Breast epithelium (tissue), 4 donors: Measurements from ENCODE around the gene CDC42. TPM values are rescaled to one million over a fixed set of nuclear protein-coding genes. Genes with fewer than 3 reads are reported as not detected.

Source experiments
- DNase-seq, 2 donors: peaks; one replicate each; pipeline ENCODE4 v3.0.0-alpha.2; 2019; ENCODE audit warnings: low spot score in 2 of 2
- H3K27ac ChIP-seq, 2 donors: fragments of 200-600 bp; sonication (generic) in 1 of 2; one replicate each; pipeline ENCODE4 v1.5.1; 2016 to 2019; ENCODE audit warnings: mild to moderate bottlenecking in 1 of 2
- H3K27me3 ChIP-seq, 2 donors: fragments of 200-600 bp; sonication (generic) in 1 of 2; one replicate each; pipeline versions ENCODE4 v1.5.1 to v1.6.0; 2017 to 2019; ENCODE audit warnings: control low read depth in 1 of 2, mild to moderate bottlenecking in 1 of 2
- H3K36me3 ChIP-seq: fragments of 200-600 bp; one replicate; pipeline ENCODE4 v1.5.1; 2019
- H3K4me1 ChIP-seq, 2 donors: fragments of 200-600 bp; sonication (generic); one replicate each; pipeline ENCODE4 v1.5.1; 2016 to 2019; ENCODE audit warnings: control low read depth in 1 of 2
- H3K4me3 ChIP-seq, 3 donors: fragments of 200-600 bp; sonication (generic); 1 replicate in 2 of 3; 2 replicates in 1 of 3; pipeline ENCODE4 v1.5.1; 2016 to 2019; ENCODE audit warnings: mild to moderate bottlenecking in 3 of 3, moderate library complexity in 2 of 3
- H3K9me3 ChIP-seq, 2 donors: fragments of 200-600 bp; sonication (generic) in 1 of 2; one replicate each; pipeline ENCODE4 v1.5.1; 2016 to 2019; ENCODE audit warnings: control low read depth in 1 of 2
- POLR2A ChIP-seq: fragments of 450-650 bp; IDR thresholded peaks from one replicate; pipeline ENCODE4 v1.6.1; 2016; ENCODE audit warnings: antibody characterized with exemption, mild to moderate bottlenecking, moderate library complexity
- POLR2AphosphoS5 ChIP-seq, 3 donors: sonication (generic); formaldehyde crosslinking; IDR thresholded peaks; one replicate each; pipeline ENCODE4 v1.6.1; 2017; ENCODE audit warnings: antibody characterized with exemption in 3 of 3
- intact Hi-C: fragments of 100-400 bp; cut with DNase I; formaldehyde crosslinking; loops from one replicate; pipeline ENCODE4 v1.15.1; 2023; ENCODE audit warnings: low total_unique reads
- total RNA-seq, 3 donors: library from RNA; depleted of rRNA; stranded (reverse); fragments of >200 nt; gene quantifications; one replicate each; pipeline ENCODE4 v1.1.0, GENCODE V29; 2016
- TF ChIP-seq, protein P1 (sequence below), 3 donors: fragments of 450-650 bp; IDR thresholded peaks; one replicate each; pipeline ENCODE4 v1.5.1; 2016 to 2017; ENCODE audit warnings: antibody characterized with exemption in 3 of 3, mild to moderate bottlenecking in 3 of 3, moderate library complexity in 3 of 3

The CDC42 gene
- total RNA-seq, 3 donors from 2014 or later, result 192 to 255 (median 213) TPM

DNA sequence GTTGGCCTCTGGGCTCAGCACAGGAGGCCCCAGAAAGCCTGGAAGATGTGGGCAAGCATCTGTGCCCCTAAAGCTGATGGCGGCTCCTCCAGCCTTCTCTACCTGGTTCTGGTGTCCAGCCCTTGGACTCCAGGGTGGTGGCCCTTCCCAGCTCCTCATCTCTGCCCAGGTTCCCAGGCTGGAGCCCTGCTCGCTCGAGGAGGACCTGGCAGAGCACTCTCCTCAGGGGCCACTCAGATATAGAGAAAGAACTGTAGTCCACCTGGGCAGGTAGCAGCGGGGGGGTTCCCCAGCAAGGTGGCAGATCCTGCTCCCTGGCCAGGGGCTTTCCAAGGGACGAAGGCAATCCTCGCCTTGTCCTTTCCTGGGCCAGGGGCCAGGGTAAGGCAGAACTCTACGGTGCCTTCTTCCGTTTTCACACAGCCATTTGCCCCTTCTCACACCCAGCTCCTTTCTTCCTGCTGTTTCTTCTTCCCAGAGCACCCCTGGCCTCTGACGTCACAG is 71.4 kb downstream of the CDC42 start:
- intact Hi-C loops, result no loop called here
- no peaks in the 10 kb centered on the region for H3K27me3 ChIP-seq

GRCh38 chr1:22124592-22125229 is 72.2 kb downstream of the CDC42 start:
- no peak overlapping the region for H3K27ac ChIP-seq
- intact Hi-C loops, result no loop called here
- DNase-seq, result no peak
- H3K4me3 ChIP-seq, result no peak overlapping the region
- no peaks in the 10 kb centered on the region for H3K9me3 ChIP-seq
- no peaks in the 10 kb centered on the region for H3K27me3 ChIP-seq
- TF ChIP-seq POLR2A, result no peak
- TF ChIP-seq, protein P1, sequence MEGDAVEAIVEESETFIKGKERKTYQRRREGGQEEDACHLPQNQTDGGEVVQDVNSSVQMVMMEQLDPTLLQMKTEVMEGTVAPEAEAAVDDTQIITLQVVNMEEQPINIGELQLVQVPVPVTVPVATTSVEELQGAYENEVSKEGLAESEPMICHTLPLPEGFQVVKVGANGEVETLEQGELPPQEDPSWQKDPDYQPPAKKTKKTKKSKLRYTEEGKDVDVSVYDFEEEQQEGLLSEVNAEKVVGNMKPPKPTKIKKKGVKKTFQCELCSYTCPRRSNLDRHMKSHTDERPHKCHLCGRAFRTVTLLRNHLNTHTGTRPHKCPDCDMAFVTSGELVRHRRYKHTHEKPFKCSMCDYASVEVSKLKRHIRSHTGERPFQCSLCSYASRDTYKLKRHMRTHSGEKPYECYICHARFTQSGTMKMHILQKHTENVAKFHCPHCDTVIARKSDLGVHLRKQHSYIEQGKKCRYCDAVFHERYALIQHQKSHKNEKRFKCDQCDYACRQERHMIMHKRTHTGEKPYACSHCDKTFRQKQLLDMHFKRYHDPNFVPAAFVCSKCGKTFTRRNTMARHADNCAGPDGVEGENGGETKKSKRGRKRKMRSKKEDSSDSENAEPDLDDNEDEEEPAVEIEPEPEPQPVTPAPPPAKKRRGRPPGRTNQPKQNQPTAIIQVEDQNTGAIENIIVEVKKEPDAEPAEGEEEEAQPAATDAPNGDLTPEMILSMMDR (IDR thresholded peaks at IDR 0.05), result no peak
- no peak for TF ChIP-seq POLR2AphosphoS5 (IDR thresholded peaks at IDR 0.05)
- no peaks in the 10 kb centered on the region for H3K36me3 ChIP-seq
- peaks cover 0 to 3% of the 10 kb centered on the region in 2 donors for H3K4me1 ChIP-seq

More for the DNA sequence above, 71.4 kb downstream of the CDC42 start:
- TF ChIP-seq, protein P1 (IDR thresholded peaks at IDR 0.05), result no peak
- TF ChIP-seq POLR2A, result no peak
- no peak for DNase-seq
- no peaks in the 10 kb centered on the region for H3K36me3 ChIP-seq
- H3K27ac ChIP-seq, result no peak overlapping the region
- H3K4me3 ChIP-seq, result no peak overlapping the region
- peaks cover 0 to 3% of the 10 kb centered on the region in 2 donors for H3K4me1 ChIP-seq
- H3K9me3 ChIP-seq, result no peaks in the 10 kb centered on the region

DNA sequence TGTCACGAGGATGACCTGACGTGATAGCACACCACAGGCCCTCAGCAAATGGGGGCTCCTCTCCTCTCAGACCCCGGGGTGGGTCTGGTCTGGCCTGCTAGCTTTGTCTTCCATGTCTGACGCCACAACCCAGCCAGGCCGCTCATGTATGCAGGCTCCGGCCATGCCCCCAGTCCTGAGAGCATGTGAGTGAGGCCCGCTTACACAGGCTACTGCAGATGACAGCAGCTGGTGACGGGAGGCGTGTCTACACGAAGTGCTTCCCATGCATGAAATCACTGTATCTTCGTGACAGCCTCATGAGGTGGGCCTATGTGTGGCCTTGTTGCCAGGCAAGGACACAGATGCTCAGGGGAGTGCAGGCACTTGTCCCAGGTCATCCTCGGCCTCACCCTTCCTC is 74.0 kb downstream of the CDC42 start:
- intact Hi-C loops, result no loop called here
- H3K9me3 ChIP-seq, result no peaks in the 10 kb centered on the region
- H3K36me3 ChIP-seq, result no peaks in the 10 kb centered on the region
- no peak overlapping the region for H3K4me3 ChIP-seq
- no peak overlapping the region for H3K27ac ChIP-seq
- TF ChIP-seq POLR2AphosphoS5 (IDR thresholded peaks at IDR 0.05) (no peak), POLR2A (no peak)
- TF ChIP-seq, protein P1 (IDR thresholded peaks at IDR 0.05), result no peak
- peaks cover 0 to 3% of the 10 kb centered on the region in 2 donors for H3K4me1 ChIP-seq
- H3K27me3 ChIP-seq, result no peaks in the 10 kb centered on the region
- no peak for DNase-seq

- Histone ChIP-seq H3K27me3 (no peaks in the 10 kb centered on the region), H3K4me3 (no peak overlapping the region), H3K9me3 (no peaks in the 10 kb centered on the region), H3K4me1 (peaks cover 3 to 4% of the 10 kb centered on the region in 2 donors), H3K36me3 (no peaks in the 10 kb centered on the region), H3K27ac (no peak overlapping the region)
- TF ChIP-seq, protein P1 (IDR thresholded peaks at IDR 0.05), result no peak
- TF ChIP-seq POLR2AphosphoS5 (IDR thresholded peaks at IDR 0.05), result no peak
- intact Hi-C loops, result no loop called here
- no peak for DNase-seq
Measured at GRCh38 chr1:22127248-22127647, 74.7 kb downstream of the CDC42 start.

DNA sequence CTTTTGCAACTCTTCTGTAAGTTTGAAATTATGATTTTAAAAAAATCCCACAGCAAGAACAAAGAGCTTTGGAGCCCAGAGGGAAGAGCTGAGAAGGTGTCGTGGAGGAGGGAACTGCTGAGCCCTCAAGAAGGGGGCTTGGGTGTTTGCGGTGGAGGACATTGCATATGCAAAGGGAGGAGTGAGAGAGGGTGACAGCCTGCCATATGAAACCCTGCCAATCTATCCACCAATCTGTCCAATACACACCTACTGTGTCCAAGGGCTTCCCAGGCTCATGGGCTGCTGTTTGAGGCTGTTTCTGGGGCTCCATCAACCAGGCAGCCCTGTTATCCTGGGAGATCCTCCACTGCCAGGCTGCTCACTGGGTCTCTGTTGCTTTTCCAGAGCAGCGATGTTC is 75.2 kb downstream of the CDC42 start:
- no peaks in the 10 kb centered on the region for H3K9me3 ChIP-seq
- DNase-seq, result no peak
- H3K27ac ChIP-seq, result no peak overlapping the region
- TF ChIP-seq POLR2A (no peak), POLR2AphosphoS5 (IDR thresholded peaks at IDR 0.05) (no peak)
- TF ChIP-seq, protein P1 (IDR thresholded peaks at IDR 0.05), result no peak
- H3K27me3 ChIP-seq, result no peaks in the 10 kb centered on the region
- H3K4me1 ChIP-seq, result peaks cover 2 to 5% of the 10 kb centered on the region in 2 donors
- no peak overlapping the region for H3K4me3 ChIP-seq
- no peaks in the 10 kb centered on the region for H3K36me3 ChIP-seq
- intact Hi-C loops, result no loop called here
